ENCODE data around the gene DACH1.

The DACH1 gene

DNA sequence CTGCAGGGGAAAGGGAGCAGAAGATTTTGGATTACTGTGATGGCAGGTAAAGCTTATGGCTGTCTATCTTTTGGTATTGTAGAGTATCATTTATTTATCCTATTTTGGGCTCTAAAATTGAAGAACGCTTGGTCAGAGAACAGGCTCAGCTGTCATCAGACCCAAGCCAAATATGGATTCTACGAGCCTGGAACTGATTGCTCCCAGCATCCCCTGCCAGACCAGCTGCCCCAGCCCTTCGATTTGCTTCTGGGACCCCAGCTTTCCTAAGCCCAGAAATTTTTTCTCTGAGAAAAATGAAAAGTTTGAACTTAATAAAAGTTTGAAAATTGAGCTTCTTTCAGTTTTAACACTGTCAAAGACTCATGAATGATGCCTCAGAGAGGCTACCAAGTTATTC lies 472.8 kb downstream of the DACH1 start:
- DNase-seq (ENCODE audit: low read depth), result no peak
